ENCODE measurements around the gene CBFA2T2.

Gene CBFA2T2

DNA sequence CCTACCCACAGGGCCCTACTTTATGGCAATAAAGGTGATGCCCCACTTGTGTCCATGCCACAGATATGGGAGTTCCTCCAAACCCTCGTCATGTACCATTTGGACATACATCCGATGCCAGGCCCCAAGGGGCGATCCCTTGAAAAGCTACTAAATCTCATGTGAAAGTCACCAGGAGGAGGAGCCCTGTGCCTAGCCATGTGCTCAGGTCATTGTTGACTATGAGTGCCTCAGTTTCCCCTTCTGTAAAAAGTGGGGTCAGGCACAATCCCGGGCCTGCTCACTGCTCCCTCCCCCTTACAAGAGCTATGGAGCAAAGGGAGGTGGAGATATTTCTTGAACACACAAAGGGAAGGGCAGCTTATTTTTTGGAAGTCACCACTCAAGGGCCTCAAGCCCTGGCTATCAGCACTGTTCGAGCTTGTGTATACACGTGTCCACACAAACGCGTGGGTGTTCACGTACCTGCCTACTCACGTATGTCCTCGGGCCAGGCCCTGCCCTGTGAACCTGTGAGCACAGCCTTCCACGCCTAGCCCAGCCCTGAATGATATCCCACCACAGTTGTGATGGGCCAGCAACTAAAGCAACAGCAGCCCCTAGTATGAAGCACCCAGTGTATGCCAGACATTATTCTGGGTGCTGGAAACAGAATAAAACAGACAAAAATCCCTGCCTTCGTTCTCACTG is 178.7 kb downstream of the CBFA2T2 start:
- TF ChIP-seq, protein P1, sequence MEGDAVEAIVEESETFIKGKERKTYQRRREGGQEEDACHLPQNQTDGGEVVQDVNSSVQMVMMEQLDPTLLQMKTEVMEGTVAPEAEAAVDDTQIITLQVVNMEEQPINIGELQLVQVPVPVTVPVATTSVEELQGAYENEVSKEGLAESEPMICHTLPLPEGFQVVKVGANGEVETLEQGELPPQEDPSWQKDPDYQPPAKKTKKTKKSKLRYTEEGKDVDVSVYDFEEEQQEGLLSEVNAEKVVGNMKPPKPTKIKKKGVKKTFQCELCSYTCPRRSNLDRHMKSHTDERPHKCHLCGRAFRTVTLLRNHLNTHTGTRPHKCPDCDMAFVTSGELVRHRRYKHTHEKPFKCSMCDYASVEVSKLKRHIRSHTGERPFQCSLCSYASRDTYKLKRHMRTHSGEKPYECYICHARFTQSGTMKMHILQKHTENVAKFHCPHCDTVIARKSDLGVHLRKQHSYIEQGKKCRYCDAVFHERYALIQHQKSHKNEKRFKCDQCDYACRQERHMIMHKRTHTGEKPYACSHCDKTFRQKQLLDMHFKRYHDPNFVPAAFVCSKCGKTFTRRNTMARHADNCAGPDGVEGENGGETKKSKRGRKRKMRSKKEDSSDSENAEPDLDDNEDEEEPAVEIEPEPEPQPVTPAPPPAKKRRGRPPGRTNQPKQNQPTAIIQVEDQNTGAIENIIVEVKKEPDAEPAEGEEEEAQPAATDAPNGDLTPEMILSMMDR (IDR thresholded peaks at IDR 0.05; ENCODE audit: extremely low read depth, missing control alignments): no peak
- no peak for DNase-seq (ENCODE audit: low spot score)

- no peak for DNase-seq (ENCODE audit: low spot score)
- TF ChIP-seq, protein P1 (IDR thresholded peaks at IDR 0.05; ENCODE audit: extremely low read depth, missing control alignments): no peak
These were observed 179.3 kb downstream of the CBFA2T2 start for GRCh38 chr20:33669224-33669623.

- TF ChIP-seq, protein P1 (IDR thresholded peaks at IDR 0.05; ENCODE audit: extremely low read depth, missing control alignments): no peak
- DNase-seq (ENCODE audit: low spot score): no peak
These were observed 180.2 kb downstream of the CBFA2T2 start for GRCh38 chr20:33669873-33670640.

DNA sequence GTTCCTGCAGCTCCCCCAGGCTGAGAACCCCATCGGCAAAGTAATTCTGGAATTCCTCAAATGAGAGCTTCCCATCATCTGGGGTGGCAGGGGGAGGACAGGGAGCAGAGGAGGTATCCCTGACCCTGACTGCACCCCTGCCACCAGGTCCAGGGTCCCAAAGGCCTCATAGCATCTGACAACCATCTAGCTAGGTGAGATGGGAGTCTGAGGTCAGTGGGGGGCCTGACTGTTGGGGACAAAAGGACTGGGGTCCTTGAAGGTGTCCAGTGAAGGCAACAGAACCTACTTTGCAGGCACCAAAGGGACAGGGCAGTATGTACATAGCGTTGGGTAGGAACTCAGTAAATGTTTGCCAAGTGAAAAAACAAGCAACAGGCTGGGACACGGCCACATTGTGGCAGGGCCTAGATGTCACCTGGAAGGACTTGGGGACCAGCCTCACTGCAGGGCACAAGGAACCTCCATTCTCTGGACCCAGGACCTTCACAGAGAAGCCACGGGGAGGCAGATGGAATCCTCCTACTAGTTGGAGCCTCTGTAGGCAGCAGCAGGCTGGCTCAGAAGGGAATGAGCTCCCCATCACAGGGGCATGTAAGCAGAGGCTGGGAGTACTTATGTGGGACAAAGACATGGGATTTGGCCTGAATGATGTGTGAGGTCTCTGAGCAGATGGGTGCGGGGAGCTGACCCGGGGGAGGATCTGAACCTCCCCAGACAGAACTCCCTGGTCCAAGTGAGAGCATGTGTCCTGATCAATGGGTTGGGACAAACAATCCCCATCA is 181.0 kb downstream of the CBFA2T2 start:
- TF ChIP-seq, protein P1 (IDR thresholded peaks at IDR 0.05; ENCODE audit: extremely low read depth, missing control alignments): no peak
- DNase-seq (ENCODE audit: low spot score): no peak

GRCh38 chr20:33671573-33672288 is 181.8 kb downstream of the CBFA2T2 start:
- no peak for DNase-seq (ENCODE audit: low spot score)
- TF ChIP-seq, protein P1 (IDR thresholded peaks at IDR 0.05; ENCODE audit: extremely low read depth, missing control alignments): no peak

- TF ChIP-seq, protein P1 (IDR thresholded peaks at IDR 0.05; ENCODE audit: extremely low read depth, missing control alignments): no peak
These were observed 182.7 kb downstream of the CBFA2T2 start for GRCh38 chr20:33672426-33673113.

More at GRCh38 chr20:33672426-33673113, 182.7 kb downstream of the CBFA2T2 start:
- no peak for DNase-seq (ENCODE audit: low spot score)

All from GM20000 (cell line).